Measurements from ENCODE around the gene ARHGAP42.

- TF ChIP-seq POLR2AphosphoS5 (IDR thresholded peaks at IDR 0.05; ENCODE audit: low read depth, low read length): no peak
- TF ChIP-seq POLR2A (IDR thresholded peaks at IDR 0.05; ENCODE audit: low read depth, low read length): no peak
- TF ChIP-seq TAF1 (IDR thresholded peaks at IDR 0.05; ENCODE audit: borderline replicate concordance, low read depth, low read length): no peak
Measured at GRCh38 chr11:100748153-100748552, 61.1 kb downstream of the ARHGAP42 start.

Measured in GM12892 (cell line).